ENCODE results near the gene MGAT1. TPM values are rescaled to one million over a fixed set of nuclear protein-coding genes. Genes with fewer than 3 reads are reported as not detected.

MGAT1 gene
- total and polyA plus RNA-seq, 2 of the 8 experiments (the other 6 are each of a cell fraction or from before 2014, with no cell fraction given): 66.8 to 77.0 TPM

DNA sequence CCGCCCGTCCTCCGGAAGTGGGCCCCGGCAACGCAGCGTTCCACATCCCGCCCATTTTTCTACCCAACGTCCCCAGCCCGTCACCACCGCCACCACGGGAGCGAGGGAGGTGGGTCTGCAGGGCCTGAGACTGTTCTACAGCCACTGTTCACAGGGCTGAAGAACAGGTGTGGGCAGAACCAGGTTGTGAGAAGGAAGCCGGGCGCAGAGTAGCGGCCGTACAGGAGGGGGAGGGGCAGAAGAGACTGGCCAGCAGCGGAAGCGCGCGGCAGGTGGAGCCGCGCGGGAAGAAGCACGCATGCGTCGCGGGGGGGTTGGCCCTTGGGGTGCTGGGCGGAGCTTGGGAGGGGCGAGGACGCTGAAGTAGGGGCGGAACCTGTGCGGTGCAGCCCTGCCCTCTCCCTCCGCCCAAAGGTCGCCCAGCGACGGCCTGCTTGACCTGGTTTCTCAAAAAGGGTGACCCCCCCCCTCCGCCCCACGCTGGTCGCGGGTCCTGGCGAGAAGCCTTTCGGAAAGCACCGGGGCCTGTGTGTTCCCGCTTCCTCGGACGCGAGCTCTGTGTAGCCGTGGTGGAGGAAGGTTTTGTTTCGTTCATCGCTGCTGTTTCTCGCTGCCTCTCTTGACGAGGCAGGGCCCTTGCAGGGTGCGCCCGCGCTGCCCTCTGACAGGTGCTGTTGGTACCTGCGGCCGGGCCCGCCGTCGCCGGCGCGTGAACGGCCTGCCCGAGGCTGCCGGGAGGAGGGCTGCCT lies 7.8 kb upstream of the MGAT1 start (continued):
- no peak for TF ChIP-seq ATF2 (IDR thresholded peaks at IDR 0.05; ENCODE audit: low read length)
- peak; percentile 97 for TF ChIP-seq ASH2L (IDR thresholded peaks at IDR 0.05; ENCODE audit: low read length)
- peak; percentile 74; the same call in 1 of the 2 replicates for TF ChIP-seq TAF1 (IDR thresholded peaks at IDR 0.05; ENCODE audit: low read depth, low read length)
- TF ChIP-seq, protein P1, sequence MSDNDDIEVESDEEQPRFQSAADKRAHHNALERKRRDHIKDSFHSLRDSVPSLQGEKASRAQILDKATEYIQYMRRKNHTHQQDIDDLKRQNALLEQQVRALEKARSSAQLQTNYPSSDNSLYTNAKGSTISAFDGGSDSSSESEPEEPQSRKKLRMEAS (IDR thresholded peaks at IDR 0.05): peak; percentile 82
- TF ChIP-seq RFX5 (IDR thresholded peaks at IDR 0.05; ENCODE audit: borderline replicate concordance, low read depth, low read length): no peak
- no peak for TF ChIP-seq TEAD4 (IDR thresholded peaks at IDR 0.05; ENCODE audit: low read depth, low read length)
- TF ChIP-seq POLR2A (IDR thresholded peaks at IDR 0.05; ENCODE audit: control extremely low read depth in 1 of 2, low read depth in 2 of 2, low read length in 2 of 2): peak in 1 of 2 experiments; percentile 93; a peak in 2 of 3 replicates
- no peak for TF ChIP-seq EP300 (IDR thresholded peaks at IDR 0.05; ENCODE audit: borderline replicate concordance in 1 of 2, low read depth in 2 of 2, low read length in 2 of 2)
- peak; percentile 42 for TF ChIP-seq TAF7 (optimal IDR thresholded peaks at IDR 0.05; ENCODE audit: borderline replicate concordance, low read depth, low read length)
- TF ChIP-seq RXRA (IDR thresholded peaks at IDR 0.05; ENCODE audit: insufficient read depth, low read depth, low read length): no peak
- TF ChIP-seq KDM1A (IDR thresholded peaks at IDR 0.05; ENCODE audit: borderline replicate concordance, low read length): no peak
- TF ChIP-seq, protein P2, sequence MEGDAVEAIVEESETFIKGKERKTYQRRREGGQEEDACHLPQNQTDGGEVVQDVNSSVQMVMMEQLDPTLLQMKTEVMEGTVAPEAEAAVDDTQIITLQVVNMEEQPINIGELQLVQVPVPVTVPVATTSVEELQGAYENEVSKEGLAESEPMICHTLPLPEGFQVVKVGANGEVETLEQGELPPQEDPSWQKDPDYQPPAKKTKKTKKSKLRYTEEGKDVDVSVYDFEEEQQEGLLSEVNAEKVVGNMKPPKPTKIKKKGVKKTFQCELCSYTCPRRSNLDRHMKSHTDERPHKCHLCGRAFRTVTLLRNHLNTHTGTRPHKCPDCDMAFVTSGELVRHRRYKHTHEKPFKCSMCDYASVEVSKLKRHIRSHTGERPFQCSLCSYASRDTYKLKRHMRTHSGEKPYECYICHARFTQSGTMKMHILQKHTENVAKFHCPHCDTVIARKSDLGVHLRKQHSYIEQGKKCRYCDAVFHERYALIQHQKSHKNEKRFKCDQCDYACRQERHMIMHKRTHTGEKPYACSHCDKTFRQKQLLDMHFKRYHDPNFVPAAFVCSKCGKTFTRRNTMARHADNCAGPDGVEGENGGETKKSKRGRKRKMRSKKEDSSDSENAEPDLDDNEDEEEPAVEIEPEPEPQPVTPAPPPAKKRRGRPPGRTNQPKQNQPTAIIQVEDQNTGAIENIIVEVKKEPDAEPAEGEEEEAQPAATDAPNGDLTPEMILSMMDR (IDR thresholded peaks at IDR 0.05; ENCODE audit: control extremely low read depth in 1 of 3, insufficient read depth in 1 of 3, low read depth in 1 of 3, low read length in 3 of 3): no peak
- no peak for TF ChIP-seq HDAC2 (IDR thresholded peaks at IDR 0.05; ENCODE audit: borderline replicate concordance in 1 of 2, low read depth in 2 of 2, low read length in 2 of 2)
- TF ChIP-seq JUND (IDR thresholded peaks at IDR 0.05; ENCODE audit: low read length): no peak
- no peak for TF ChIP-seq CBX5 (IDR thresholded peaks at IDR 0.05; ENCODE audit: low read depth, low read length)
- TF ChIP-seq RBBP5 (IDR thresholded peaks at IDR 0.05; ENCODE audit: borderline replicate concordance, low read depth, low read length): peak; percentile 92
- TF ChIP-seq SP1 (IDR thresholded peaks at IDR 0.05; ENCODE audit: low read depth, low read length): 0 out of 2 replicates have a peak, but pooled peaks have one; percentile 56
- TF ChIP-seq POU5F1 (IDR thresholded peaks at IDR 0.05; ENCODE audit: low read depth, low read length): no peak
- 0 out of 2 replicates have a peak, but pooled peaks have one; percentile 6 for TF ChIP-seq CEBPB (IDR thresholded peaks at IDR 0.05; ENCODE audit: low read depth, low read length)
